ENCODE results near the gene NSRP1.
"Not testable (repeated sequence)": the region's sequence is repeated elsewhere in the genome, so short reads cannot be mapped to it uniquely, and the experiment has no call there.

The NSRP1 gene

GRCh38 chr17:30229012-30229411 is 112.4 kb downstream of the NSRP1 start:
- FAIRE-seq = no peak

GRCh38 chr17:30230009-30230408 is 113.4 kb downstream of the NSRP1 start:
- not testable (repeated sequence) for DNase-seq (ENCODE audit: insufficient read length, low spot score); FAIRE-seq

More at GRCh38 chr17:30229012-30229411, 112.4 kb downstream of the NSRP1 start:
- DNase-seq (ENCODE audit: insufficient read length, low spot score) = no peak
- TF ChIP-seq POLR2A (IDR thresholded peaks at IDR 0.05; ENCODE audit: low read depth, low read length) = no peak

DNA sequence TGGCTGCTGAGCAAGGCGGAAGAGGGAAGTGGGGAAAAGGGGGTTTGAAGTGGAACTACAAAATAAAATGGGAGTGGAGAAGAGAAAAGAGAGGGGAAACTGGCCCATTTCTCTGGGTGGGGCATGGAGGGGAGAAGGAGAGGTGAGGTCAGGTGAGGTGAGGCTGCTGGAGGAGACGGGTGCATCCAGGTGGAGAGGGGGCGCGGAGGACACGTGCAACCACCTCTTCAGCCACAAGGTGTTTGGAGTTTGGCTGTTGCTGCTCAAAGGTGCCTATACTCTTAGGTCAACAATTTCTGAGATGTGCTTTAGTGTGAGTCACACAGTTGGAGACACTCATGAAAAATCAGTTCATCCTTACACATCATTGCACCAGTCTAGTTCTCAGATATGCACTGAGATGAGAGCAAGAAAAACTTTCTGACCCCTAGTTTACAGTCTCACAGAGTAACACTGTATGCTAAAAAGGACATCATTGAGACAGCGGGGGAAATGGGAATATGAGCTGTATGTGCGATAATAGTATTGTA is 114.0 kb downstream of the NSRP1 start:
- FAIRE-seq = no peak
- DNase-seq (ENCODE audit: insufficient read length, low spot score) = no peak
- TF ChIP-seq POLR2A (IDR thresholded peaks at IDR 0.05; ENCODE audit: low read depth, low read length) = no peak

- DNase-seq (ENCODE audit: insufficient read length, low spot score) (no peak), FAIRE-seq (no peak)
- no peak for TF ChIP-seq POLR2A (IDR thresholded peaks at IDR 0.05; ENCODE audit: low read depth, low read length)
Measured at GRCh38 chr17:30232015-30232823, 115.6 kb downstream of the NSRP1 start.

DNA sequence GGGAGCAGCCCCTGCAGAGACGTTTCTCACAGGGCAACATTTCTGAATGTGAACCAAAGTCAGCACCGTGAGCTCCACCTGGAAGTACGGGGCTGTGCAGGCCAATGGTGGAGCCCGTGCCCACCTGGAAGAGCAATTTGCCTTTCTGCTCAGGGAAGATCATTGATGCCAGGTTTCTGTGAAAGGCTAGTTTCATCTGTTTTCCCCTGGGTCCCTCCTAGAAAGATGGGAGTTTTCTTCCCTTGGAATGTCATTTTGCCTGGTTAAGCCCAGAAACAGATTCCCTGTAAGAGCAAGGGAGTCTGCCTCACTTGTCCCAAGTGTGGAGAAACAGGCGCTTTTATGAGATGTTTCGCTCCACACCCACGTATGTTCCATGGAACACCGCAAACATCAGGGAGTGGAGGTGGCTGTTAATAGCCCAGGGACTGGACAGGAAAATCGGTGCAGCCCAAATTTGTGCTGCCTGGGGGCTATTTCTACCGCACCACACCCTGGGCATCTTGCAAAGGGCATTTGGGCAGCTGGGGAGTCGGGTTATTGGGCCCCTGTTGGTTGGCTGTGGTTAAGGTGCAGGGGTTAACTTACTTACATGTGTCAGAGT is 116.3 kb downstream of the NSRP1 start:
- FAIRE-seq = no peak
- TF ChIP-seq POLR2A (IDR thresholded peaks at IDR 0.05; ENCODE audit: low read depth, low read length) = no peak
- no peak for DNase-seq (ENCODE audit: insufficient read length, low spot score)

- FAIRE-seq = no peak
- no peak for TF ChIP-seq POLR2A (IDR thresholded peaks at IDR 0.05; ENCODE audit: low read depth, low read length)
- DNase-seq (ENCODE audit: insufficient read length, low spot score) = no peak
Measured at GRCh38 chr17:30234296-30234695, 117.7 kb downstream of the NSRP1 start.

DNA sequence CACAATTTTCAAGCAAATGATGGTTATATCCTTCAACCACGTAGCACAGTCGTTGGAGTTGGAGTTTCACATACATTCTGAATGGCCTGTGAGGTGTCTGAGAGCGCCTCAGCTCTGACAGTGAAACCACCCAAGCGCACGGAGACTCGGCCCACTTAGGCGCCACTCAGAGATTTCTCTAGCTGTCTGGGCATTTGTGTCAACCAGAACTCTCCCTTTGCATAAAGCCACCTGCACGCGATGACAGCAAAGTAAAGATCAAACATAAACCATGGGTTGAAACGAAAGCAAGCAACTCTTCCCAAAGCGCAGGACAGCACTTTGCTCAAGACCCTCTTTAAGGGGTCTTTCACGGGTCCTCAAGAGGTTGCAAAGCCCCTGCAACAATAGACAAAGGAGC is 118.3 kb downstream of the NSRP1 start:
- DNase-seq (ENCODE audit: insufficient read length, low spot score) = no peak
- FAIRE-seq = no peak

DNA sequence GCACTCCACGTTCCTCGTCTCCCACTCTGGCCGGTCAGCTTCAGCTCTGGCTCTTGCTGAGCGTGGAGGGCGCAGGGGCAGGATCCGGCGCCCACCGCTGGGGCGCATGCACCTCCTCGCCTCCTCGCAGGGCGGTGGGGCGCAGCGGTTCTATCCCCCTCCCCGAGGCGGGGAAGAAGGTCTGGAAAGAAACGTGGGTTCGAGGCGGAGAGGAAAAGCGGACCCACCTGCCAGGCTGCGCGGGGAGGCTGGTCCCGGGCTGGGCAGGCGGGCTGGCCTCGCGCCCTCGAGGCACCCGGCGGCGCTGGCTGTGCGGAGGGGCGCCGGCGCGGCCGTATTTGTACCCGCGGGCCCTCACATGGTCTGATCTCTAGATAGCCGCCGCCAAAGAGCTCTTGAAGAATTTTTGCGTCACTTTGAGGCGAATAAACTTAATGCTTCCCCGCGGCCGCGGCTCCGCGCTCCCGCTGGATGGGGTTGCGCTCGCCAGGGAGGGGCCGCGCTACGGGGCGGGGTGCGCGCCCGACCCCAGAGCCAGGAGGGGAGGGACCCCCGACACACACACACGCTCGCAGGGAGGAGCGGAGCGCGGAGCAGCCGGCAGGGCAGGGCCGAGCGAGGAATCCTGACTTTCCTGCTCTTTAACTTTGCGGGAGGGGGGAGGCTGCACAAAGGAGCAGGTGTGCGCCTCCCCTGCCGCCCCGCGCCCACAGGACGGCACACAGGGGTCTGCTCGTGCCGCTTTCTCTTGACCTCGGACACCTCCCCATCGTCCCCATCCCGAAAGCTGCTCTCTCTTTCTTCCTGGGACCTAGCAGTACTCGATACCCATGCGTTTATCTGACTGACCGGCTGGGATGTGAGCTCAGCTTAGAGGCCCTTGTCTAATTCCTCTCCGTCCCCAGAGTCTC is 119.0 kb downstream of the NSRP1 start, which contains the start of gene SLC6A4:
TSS of gene SLC6A4 (minus strand) at position 312 of the 911 bp plus-strand sequence. CDS start 13,739 bp downstream, outside the sequence.
- no peak for DNase-seq (ENCODE audit: insufficient read length, low spot score)
- no peak for FAIRE-seq
- no peak for TF ChIP-seq POLR2A (IDR thresholded peaks at IDR 0.05; ENCODE audit: low read depth, low read length)

More for the DNA sequence above, 118.3 kb downstream of the NSRP1 start:
- no peak for TF ChIP-seq POLR2A (IDR thresholded peaks at IDR 0.05; ENCODE audit: low read depth, low read length)
